ENCODE results near the gene TRIM26. TPM values are rescaled to one million over a fixed set of nuclear protein-coding genes. Genes with fewer than 3 reads are reported as not detected.

Gene TRIM26
- total RNA-seq, 1 donor, result 29.3 TPM

- DNase-seq (ENCODE audit: insufficient read length, low spot score, missing footprints), result no peak
- H3K4me2 ChIP-seq (ENCODE audit: insufficient read depth, low read length), result peak overlapping the region; percentile 88
- H3K79me2 ChIP-seq (ENCODE audit: insufficient read depth, low read length), result peaks cover 55% of the 10 kb centered on the region
Measured at GRCh38 chr6:30211306-30211705, 1.9 kb downstream of the TRIM26 start.

GRCh38 chr6:30207619-30208295 lies 5.4 kb downstream of the TRIM26 start:
- H3K4me3 ChIP-seq (ENCODE audit: insufficient read depth, low read length), result no peak overlapping the region
- H3K36me3 ChIP-seq (ENCODE audit: insufficient read depth, low read length), result no peaks in the 10 kb centered on the region
- peaks cover 82% of the 10 kb centered on the region for H3K79me2 ChIP-seq (ENCODE audit: insufficient read depth, low read length)
- peak overlapping the region; percentile 25 for H3K27ac ChIP-seq (ENCODE audit: low read depth, low read length)
- no peak for TF ChIP-seq CTCF (IDR thresholded peaks at IDR 0.05; ENCODE audit: extremely low read depth, low read depth, low read length)
- H4K20me1 ChIP-seq (ENCODE audit: insufficient read depth, low read length), result peaks cover 64% of the 10 kb centered on the region
- H3K4me2 ChIP-seq (ENCODE audit: insufficient read depth, low read length), result peak overlapping the region; percentile 32
- peak; percentile 87 for DNase-seq (ENCODE audit: insufficient read length, low spot score, missing footprints)
- no peaks in the 10 kb centered on the region for H3K27me3 ChIP-seq (ENCODE audit: insufficient read depth, low read length)
- H3K9me3 ChIP-seq (ENCODE audit: low read depth, low read length), result no peaks in the 10 kb centered on the region
- H2AFZ ChIP-seq (ENCODE audit: low read length), result no peak overlapping the region
- peaks cover 44% of the 10 kb centered on the region for H3K4me1 ChIP-seq (ENCODE audit: insufficient read depth, low read length)

More at GRCh38 chr6:30211306-30211705, 1.9 kb downstream of the TRIM26 start:
- H3K4me1 ChIP-seq (ENCODE audit: insufficient read depth, low read length), result peaks cover 48% of the 10 kb centered on the region
- H4K20me1 ChIP-seq (ENCODE audit: insufficient read depth, low read length), result peaks cover 41% of the 10 kb centered on the region
- no peak overlapping the region for H3K27ac ChIP-seq (ENCODE audit: low read depth, low read length)
- no peaks in the 10 kb centered on the region for H3K36me3 ChIP-seq (ENCODE audit: insufficient read depth, low read length)
- H3K4me3 ChIP-seq (ENCODE audit: insufficient read depth, low read length), result no peak overlapping the region
- no peak for TF ChIP-seq CTCF (IDR thresholded peaks at IDR 0.05; ENCODE audit: extremely low read depth, low read depth, low read length)
- no peak overlapping the region for H2AFZ ChIP-seq (ENCODE audit: low read length)
- H3K9me3 ChIP-seq (ENCODE audit: low read depth, low read length), result no peaks in the 10 kb centered on the region
- H3K27me3 ChIP-seq (ENCODE audit: insufficient read depth, low read length), result no peaks in the 10 kb centered on the region

- Histone ChIP-seq H3K4me3 (ENCODE audit: insufficient read depth, low read length) (no peak overlapping the region), H2AFZ (ENCODE audit: low read length) (no peak overlapping the region), H3K4me2 (ENCODE audit: insufficient read depth, low read length) (peak overlapping the region; percentile 32), H3K9me3 (ENCODE audit: low read depth, low read length) (no peaks in the 10 kb centered on the region), H3K27ac (ENCODE audit: low read depth, low read length) (peak overlapping the region; percentile 25), H3K79me2 (ENCODE audit: insufficient read depth, low read length) (peaks cover 78% of the 10 kb centered on the region), H3K36me3 (ENCODE audit: insufficient read depth, low read length) (no peaks in the 10 kb centered on the region), H3K27me3 (ENCODE audit: insufficient read depth, low read length) (no peaks in the 10 kb centered on the region), H4K20me1 (ENCODE audit: insufficient read depth, low read length) (peaks cover 69% of the 10 kb centered on the region), H3K4me1 (ENCODE audit: insufficient read depth, low read length) (peaks cover 38% of the 10 kb centered on the region)
- no peak for TF ChIP-seq CTCF (IDR thresholded peaks at IDR 0.05; ENCODE audit: extremely low read depth, low read depth, low read length)
- DNase-seq (ENCODE audit: insufficient read length, low spot score, missing footprints), result peak; percentile 64
Measured at GRCh38 chr6:30206799-30207618, 6.2 kb downstream of the TRIM26 start.

GRCh38 chr6:30206152-30206551 lies 7.1 kb downstream of the TRIM26 start:
- Histone ChIP-seq H3K9me3 (ENCODE audit: low read depth, low read length) (no peaks in the 10 kb centered on the region), H3K27ac (ENCODE audit: low read depth, low read length) (peak overlapping the region; percentile 25), H3K79me2 (ENCODE audit: insufficient read depth, low read length) (peaks cover 69% of the 10 kb centered on the region), H3K27me3 (ENCODE audit: insufficient read depth, low read length) (no peaks in the 10 kb centered on the region), H3K36me3 (ENCODE audit: insufficient read depth, low read length) (no peaks in the 10 kb centered on the region), H3K4me1 (ENCODE audit: insufficient read depth, low read length) (peaks cover 30% of the 10 kb centered on the region), H4K20me1 (ENCODE audit: insufficient read depth, low read length) (peaks cover 74% of the 10 kb centered on the region), H3K4me3 (ENCODE audit: insufficient read depth, low read length) (no peak overlapping the region), H2AFZ (ENCODE audit: low read length) (no peak overlapping the region), H3K4me2 (ENCODE audit: insufficient read depth, low read length) (peak overlapping the region; percentile 0)
- peak; percentile 80 for DNase-seq (ENCODE audit: insufficient read length, low spot score, missing footprints)
- peak; percentile 27 for TF ChIP-seq CTCF (IDR thresholded peaks at IDR 0.05; ENCODE audit: extremely low read depth, low read depth, low read length)

Measured in osteoblast (primary cell).